HG03025 (cell line): ENCODE data around the gene TRAPPC4.
A peak's percentile ranks its signal among the peaks of the same experiment; 100 is the strongest.
"Not testable (repeated sequence)": the region's sequence is repeated elsewhere in the genome, so short reads cannot be mapped to it uniquely, and the experiment has no call there.

Experiments used
- ATAC-seq: cut with Tn5 transposase; IDR thresholded peaks from one replicate; pipeline ENCODE4 v1.9.1; 2021; ENCODE audit warnings: mild to moderate bottlenecking, moderate library complexity; ENCODE audit not compliant: unreplicated experiment, low FRiP score

TRAPPC4 gene

GRCh38 chr11:119030329-119031047 is 11.9 kb downstream of the TRAPPC4 start, which contains the start of gene SLC37A4:
Gene SLC37A4, minus strand, starts transcription at chr11:119030877.
- peak; percentile 80 for ATAC-seq

DNA sequence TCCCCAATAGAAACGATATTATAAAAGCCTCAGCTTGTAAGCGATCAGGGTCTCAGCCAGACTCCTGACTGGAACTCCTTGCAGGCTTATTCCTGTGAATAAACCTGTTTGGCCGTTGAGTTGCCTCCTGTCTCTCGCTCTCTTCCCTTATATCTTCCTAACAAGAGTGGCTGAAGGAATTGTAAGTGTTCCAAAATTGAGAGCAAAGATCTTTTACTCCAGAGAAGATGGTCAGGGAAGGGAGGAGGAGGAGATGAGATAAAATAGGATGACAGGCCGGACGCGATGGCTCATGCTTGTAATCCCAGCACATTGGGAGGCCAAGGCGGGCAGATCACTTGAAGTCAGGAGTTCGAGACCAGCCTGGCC is 13.3 kb downstream of the TRAPPC4 start:
- ATAC-seq: no peak

GRCh38 chr11:119033421-119033820 is 14.9 kb downstream of the TRAPPC4 start:
- ATAC-seq: not testable (repeated sequence)

- ATAC-seq: no peak
These were observed 16.2 kb downstream of the TRAPPC4 start for GRCh38 chr11:119034813-119035212.

GRCh38 chr11:119038884-119039283 is 20.3 kb downstream of the TRAPPC4 start:
- no peak for ATAC-seq

DNA sequence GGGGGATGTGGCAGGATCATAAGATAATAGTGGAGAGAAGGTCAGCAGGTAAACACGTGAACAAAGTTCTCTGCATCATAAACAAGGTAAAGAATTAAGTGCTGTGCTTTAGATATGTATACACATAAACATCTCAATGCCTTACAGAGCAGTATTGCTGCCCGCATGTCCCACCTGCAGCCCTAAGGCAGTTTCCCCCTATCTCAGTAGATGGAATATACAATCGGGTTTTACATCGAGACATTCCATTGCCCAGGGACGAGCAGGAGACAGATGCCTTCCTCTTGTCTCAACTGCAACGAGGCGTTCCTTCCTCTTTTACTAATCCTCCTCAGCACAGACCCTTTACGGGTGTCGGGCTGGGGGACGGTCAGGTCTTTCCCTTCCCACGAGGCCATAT is 20.9 kb downstream of the TRAPPC4 start:
- ATAC-seq: not testable (repeated sequence)

- no peak for ATAC-seq
These were observed 23.4 kb downstream of the TRAPPC4 start for GRCh38 chr11:119041821-119042514.

GRCh38 chr11:119042927-119043326 is 24.4 kb downstream of the TRAPPC4 start:
- no peak for ATAC-seq

DNA sequence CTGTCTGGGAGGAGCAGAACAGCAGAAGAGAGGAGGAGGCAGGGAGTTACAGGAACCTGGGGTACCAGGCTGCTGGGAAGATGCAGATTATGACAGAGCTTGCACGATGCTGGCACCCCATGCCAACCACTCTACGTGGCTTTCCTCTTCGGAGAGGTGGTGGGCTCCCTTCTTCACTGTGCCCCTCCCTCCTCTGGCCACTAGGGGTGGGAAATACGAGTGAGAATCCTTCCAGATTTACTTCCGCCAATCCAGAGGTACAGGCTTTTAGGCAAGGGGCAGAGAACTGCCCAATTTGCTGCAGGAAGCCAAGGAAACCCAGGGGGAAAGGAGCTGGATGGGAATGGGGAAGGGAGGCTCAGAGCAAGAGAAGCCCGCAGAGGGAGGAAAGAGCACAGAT is 26.1 kb downstream of the TRAPPC4 start:
- ATAC-seq: no peak

DNA sequence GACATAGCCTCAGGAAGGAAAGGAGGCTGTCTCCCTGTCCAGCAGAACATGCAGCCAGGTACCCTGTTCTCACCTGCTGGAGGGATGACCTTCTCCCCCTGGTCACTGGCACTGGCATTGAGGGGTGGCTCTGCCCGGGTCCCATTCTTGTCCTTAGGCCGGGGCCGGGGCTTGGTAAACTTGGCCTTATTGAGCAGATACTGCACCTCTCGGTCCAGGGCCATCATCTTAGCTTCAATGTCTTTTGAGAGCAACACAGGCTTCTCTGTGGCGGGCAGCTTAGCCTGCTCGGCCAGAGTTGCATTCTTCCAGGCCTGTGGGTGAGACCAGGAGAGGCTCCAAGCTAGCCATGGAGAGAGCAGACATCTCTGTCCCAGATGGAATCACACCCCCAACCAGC is 27.9 kb downstream of the TRAPPC4 start:
- ATAC-seq: no peak

GRCh38 chr11:119047205-119047604 is 28.6 kb downstream of the TRAPPC4 start:
- no peak for ATAC-seq

- no peak for ATAC-seq
These were observed 30.1 kb downstream of the TRAPPC4 start for GRCh38 chr11:119048644-119049043.

DNA sequence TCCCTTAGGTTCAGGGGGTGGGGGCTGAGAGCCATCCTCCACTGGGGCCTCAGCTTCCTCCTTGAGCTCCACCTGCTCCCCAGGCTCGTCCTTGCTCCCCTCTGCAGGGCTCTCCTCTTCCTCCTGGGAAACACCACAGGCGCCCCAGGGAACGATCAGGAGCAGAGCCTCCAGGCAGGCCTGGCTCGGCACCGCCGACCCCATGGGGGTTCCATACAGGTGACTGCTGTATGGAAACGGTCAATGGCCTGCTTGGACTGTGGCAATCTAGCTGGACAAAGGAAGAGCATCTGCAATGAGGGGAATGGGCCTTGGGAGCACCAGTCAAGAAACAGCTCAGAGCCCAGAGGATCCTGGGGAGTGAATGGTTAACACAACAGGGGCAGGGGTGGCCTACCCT is 30.5 kb downstream of the TRAPPC4 start:
- no peak for ATAC-seq

DNA sequence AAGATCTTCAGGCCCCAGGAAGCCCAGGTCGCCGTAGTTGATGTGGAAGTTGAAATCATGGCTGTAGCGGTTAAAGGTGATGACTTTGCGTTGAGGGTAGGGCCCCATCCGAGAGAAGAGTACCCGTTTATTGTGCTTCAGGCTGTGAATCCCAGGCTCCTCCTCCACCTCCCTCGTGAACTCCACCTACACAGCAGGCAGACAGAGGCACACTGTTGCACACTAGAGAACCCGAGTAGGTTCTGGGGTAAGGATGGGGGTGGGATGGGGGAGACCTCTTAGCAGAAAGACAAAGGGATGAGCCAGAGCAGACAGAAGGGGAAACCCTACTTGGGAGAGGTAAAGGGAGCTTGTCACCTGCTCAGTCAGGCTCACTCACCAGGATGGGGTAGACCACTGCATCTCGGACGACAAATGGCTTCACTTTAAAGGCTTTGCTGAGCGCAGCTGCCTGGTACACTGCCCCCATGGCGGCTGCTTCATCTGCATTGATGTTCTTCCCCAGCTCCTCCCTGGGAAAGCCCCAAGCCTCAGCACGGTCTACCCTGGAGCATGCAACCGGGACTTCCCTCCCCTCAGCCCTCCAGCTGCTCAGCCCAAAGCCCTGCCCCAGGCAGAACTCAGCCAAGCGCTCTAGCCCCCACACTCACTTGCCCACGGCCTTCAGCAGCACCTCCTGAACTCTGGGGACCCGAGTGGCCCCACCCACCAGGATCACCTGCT is 33.0 kb downstream of the TRAPPC4 start:
- no peak for ATAC-seq

DNA sequence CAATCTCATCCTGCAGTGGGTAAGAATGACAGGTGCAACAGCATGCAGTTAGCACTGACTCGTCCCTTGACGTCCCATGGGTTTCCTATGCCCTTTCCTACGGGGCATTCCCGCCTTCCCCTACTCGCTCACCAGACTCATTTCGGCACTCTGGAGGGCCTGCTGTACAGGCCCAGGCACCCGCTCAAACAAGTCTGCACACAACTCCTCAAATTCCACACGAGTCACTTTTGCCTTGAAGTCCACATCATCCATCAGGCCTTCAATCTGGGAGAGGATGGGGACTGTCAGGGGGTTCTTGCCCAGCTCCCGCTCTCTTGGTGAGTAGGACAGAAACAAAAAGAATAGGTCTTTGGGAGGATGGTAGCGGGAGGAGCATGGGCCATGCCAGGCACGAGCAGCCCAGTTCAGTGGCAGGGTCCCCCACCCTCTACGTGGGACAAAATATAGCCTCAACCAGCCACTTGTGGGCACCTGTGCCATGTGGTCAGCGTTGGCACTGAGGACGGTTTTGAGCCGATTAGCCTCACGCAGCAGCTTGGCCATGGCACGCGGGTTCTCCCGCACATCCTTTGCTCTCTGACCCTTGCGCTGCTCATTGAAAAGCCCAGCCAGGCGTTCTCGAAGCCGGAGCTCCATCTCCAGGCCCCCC is 33.7 kb downstream of the TRAPPC4 start:
- ATAC-seq: no peak

DNA sequence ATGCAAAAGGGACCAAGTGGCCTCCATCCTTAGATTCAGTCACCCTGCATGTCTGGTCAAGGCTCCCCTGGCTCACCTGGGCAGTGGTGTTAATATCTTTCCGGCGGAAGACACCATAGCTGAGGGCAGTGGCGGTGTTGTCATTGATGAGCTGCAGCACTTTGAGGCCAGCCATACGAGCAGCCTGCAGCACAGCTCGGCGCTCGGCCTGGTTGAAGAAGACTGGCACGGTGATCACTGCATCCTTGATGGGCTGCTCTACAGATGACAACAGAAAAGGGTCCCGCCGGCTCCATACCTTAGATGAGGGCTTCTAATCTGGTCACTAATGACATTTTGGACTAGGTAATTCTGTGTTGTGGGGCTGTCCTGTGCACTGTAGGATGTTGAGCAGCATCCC is 35.9 kb downstream of the TRAPPC4 start:
- no peak for ATAC-seq

- no peak for ATAC-seq
These were observed 37.3 kb downstream of the TRAPPC4 start for GRCh38 chr11:119055901-119056300.

DNA sequence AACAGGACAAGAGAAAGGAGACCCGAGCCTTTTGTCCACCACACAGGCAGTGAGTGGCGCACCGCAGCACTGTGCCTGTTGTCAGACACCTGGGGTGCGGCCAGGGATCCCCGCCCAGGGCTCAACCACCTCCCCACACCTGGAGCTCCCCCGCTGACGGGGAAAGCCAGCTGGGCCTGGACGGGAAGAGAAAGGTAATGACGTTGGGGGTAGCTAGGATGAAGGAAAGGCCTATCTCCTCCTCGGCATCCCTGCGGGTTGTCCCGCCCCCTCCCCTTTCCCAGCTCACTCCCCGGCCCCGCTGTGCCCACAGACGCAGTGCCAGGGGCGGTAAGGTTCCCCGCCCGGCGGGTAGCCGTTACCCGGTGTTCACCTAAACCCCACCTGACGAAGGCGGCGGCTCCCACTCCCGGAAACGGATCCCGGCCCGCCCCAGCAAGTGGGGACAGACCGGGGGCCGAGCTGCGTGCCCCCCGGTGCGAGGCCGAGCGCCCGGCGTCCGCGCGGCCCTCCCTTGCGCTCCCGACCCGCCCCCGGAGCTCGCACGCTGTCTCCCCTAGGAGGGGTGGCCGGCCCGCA is 37.9 kb downstream of the TRAPPC4 start:
- peak; percentile 33 for ATAC-seq

- peak; percentile 91 for ATAC-seq
These were observed 38.6 kb downstream of the TRAPPC4 start, which contains the start of gene HYOU1 for GRCh38 chr11:119057000-119057769. Gene HYOU1, minus strand, starts transcription at chr11:119057205. Its CDS starts 1,045 bp downstream, at chr11:119056160.

GRCh38 chr11:119059128-119059527 is 40.6 kb downstream of the TRAPPC4 start:
- not testable (repeated sequence) for ATAC-seq
